ENCODE results near the gene PXN. TPM values are rescaled to one million over a fixed set of nuclear protein-coding genes. Genes with fewer than 3 reads are reported as not detected.
A peak's percentile ranks its signal among the peaks of the same experiment; 100 is the strongest.

The PXN gene
- total and polyA plus RNA-seq, 8 donors: 27.2 to 129 (median 49.0) TPM

- Histone ChIP-seq H3K4me3 (peak overlapping the region in 3 of 4 donors; percentile 12 to 28 (median 26)), H3K4me1 (peaks cover 91 to 98% (median 93%) of the 10 kb centered on the region in 4 donors), H3K27ac (peak overlapping the region; percentile 32 to 92 (median 88)), H3K9me3 (no peaks in the 10 kb centered on the region), H3K36me3 (peaks cover 11 to 22% (median 16%) of the 10 kb centered on the region in 4 donors), H3K27me3 (no peaks in the 10 kb centered on the region)
- intact Hi-C loops (cut with DNase I; ENCODE audit: low total_unique reads): loop anchor here (2.0 kb wide), 1 partner anchor 39 kb away; no protein-coding TSS in a partner anchor
- no peak for DNase-seq
- TF ChIP-seq CTCF (IDR thresholded peaks at IDR 0.05): no peak
- TF ChIP-seq EP300 (IDR thresholded peaks at IDR 0.05): no peak
- no peak for TF ChIP-seq POLR2A (IDR thresholded peaks at IDR 0.05)
- no peak for TF ChIP-seq POLR2AphosphoS5 (IDR thresholded peaks at IDR 0.05)
- WGBS, 5 donors: 23 to 42% (median 32%) methylated on average over 3 of the region's 3 CpGs
Measured at GRCh38 chr12:120228041-120228290, 37.6 kb downstream of the PXN start.

DNA sequence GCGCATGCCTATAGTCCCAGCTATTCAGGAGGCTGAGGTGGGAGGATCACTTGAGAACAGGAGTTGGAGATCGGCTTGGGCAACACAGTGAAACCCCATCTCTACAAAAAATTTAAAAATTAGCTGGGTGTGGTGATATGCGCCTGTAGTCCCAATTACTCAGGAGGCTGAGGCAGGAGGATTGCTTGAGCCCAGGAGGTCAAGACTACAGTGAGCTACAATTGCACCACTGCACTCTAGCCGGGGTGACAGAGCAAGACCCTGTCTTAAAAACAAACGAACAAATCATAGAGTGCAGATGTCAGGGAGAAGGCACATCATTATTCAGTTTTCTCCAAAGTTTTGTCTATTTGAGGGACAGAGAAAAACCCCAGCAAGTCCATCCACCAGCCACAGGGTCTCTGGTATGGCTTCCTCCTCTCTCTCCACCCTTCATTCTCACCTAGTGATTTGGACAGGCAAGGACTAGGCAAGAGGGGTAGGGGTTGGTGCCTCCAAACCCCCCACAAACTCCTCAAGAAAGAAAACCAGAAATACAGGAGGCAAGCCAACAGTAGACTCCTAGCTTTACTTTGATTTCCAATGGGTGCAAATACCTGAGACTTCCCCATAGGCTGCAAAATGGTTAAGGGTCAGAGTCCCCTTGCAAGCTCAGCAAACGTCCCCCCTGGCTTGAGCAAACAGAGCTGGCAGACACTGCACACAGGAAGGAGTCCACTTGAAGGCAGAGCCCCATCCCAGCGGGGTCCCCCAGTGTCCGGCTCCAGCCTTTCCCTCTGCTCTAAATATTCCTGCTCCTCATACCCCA lies 38.1 kb downstream of the PXN start:
- intact Hi-C loops (cut with DNase I; ENCODE audit: low total_unique reads): loop anchor here (2.0 kb wide), 1 partner anchor 39 kb away; no protein-coding TSS in a partner anchor
- Histone ChIP-seq H3K4me1 (peaks cover 85 to 93% (median 88%) of the 10 kb centered on the region in 4 donors), H3K4me3 (peak overlapping the region in 1 of 4 donors; percentile 28), H3K27ac (peak overlapping the region in 4 of 5 donors; percentile 85 to 92 (median 90)), H3K27me3 (no peaks in the 10 kb centered on the region), H3K36me3 (peaks cover 17 to 27% (median 21%) of the 10 kb centered on the region in 4 donors), H3K9me3 (no peaks in the 10 kb centered on the region)
- peak in 1 of 2 donors; percentile 56 for DNase-seq
- no peak for TF ChIP-seq POLR2A (IDR thresholded peaks at IDR 0.05)
- no peak for TF ChIP-seq CTCF (IDR thresholded peaks at IDR 0.05)
- TF ChIP-seq EP300 (IDR thresholded peaks at IDR 0.05): no peak
- TF ChIP-seq POLR2AphosphoS5 (IDR thresholded peaks at IDR 0.05): no peak
- 62 to 71% (median 64%) methylated on average over 8 of the region's 8 CpGs for WGBS, 5 donors

DNA sequence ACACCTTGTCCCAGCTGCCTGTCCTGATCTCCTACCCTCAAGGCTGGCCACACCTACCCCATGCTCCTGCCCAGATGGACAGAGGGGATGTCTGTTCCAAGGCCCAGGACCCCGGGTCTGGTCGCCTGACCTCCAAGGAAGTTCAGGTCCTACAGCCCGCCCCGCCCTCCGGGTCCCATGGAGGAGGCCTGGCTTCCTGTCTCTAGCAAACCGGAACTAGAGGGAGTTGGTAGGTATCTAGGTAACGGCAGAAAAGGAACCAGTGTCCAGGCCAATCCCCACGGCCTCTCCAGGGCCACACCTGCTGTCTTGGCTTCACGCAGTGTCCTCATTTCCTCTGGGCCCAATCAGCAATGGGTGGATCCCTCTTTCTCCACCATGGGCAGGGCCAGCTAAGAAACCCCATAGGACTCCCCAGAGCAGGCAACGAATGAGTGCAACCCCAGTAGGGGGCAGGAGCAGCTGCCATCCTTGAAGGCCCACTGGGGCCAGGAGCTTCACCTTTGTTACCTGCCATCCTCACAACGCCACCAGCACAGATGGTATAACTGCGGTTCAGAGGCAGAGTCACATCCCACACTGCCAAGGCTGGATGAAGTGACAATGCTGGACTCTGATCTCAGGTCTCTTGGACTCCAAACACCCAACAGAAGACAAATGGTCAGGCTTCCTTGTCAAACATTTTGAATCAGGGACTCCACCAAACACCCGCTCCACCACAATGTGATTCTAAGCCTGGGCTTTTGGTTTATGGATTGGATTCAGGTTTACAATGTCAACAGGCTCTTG lies 39.5 kb downstream of the PXN start:
- Histone ChIP-seq H3K27me3 (no peaks in the 10 kb centered on the region), H3K4me1 (peaks cover 71 to 79% (median 74%) of the 10 kb centered on the region in 4 donors), H3K4me3 (peak overlapping the region; percentile 29 to 46 (median 38)), H3K36me3 (peaks cover 31 to 41% (median 35%) of the 10 kb centered on the region in 4 donors), H3K27ac (peak overlapping the region; percentile 85 to 91 (median 88)), H3K9me3 (no peaks in the 10 kb centered on the region)
- DNase-seq: peak; percentile 74 to 86
- 34 to 52% (median 42%) methylated on average over 8 to 13 of the region's 13 CpGs for WGBS, 5 donors
- intact Hi-C loops (cut with DNase I; ENCODE audit: low total_unique reads): no loop called here
- peak in 1 of 7 experiments; percentile 8 for TF ChIP-seq CTCF (IDR thresholded peaks at IDR 0.05)
- TF ChIP-seq POLR2AphosphoS5 (IDR thresholded peaks at IDR 0.05): peak in 2 of 3 donors; percentile 63 to 65
- TF ChIP-seq EP300 (IDR thresholded peaks at IDR 0.05): no peak
- TF ChIP-seq POLR2A (IDR thresholded peaks at IDR 0.05): no peak

DNA sequence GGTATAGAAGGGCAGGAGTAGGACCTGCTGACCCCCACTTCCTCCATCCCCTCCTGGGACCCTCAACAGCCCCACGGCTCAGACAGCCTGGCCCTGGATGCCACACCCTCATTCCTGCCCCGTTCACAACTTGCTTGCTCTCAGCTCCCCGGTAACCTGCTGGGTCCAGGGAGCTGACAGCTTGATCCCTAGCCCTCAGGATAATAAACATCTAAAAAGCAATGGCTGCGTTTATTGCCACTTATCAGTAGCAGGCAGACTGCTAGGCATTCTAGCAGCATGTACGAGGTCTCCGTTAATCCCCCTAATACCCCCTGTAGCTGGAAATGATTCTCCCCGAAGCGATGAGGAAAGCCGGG lies 40.4 kb downstream of the PXN start:
- WGBS, 5 donors: 22 to 30% (median 25%) methylated on average over 7 to 9 of the region's 9 CpGs
- DNase-seq: peak in 1 of 2 donors; percentile 67
- Histone ChIP-seq H3K4me1 (peaks cover 63 to 70% (median 65%) of the 10 kb centered on the region in 4 donors), H3K4me3 (peak overlapping the region; percentile 29 to 46 (median 38)), H3K9me3 (no peaks in the 10 kb centered on the region), H3K27ac (peak overlapping the region; percentile 85 to 91 (median 88)), H3K36me3 (peaks cover 39 to 50% (median 43%) of the 10 kb centered on the region in 4 donors), H3K27me3 (no peaks in the 10 kb centered on the region)
- intact Hi-C loops (cut with DNase I; ENCODE audit: low total_unique reads): no loop called here
- TF ChIP-seq POLR2AphosphoS5 (IDR thresholded peaks at IDR 0.05): no peak

Measured in stomach (tissue), 9 donors.